Astrocyte of the spinal cord (primary cell): ENCODE results near the gene PPP1R14D.
A peak's percentile ranks its signal among the peaks of the same experiment; 100 is the strongest.

Experiments
- DNase-seq: peaks from one replicate; pipeline ENCODE4 v3.0.0; 2011; ENCODE audit warnings: low read depth, low spot score
- H3K4me3 ChIP-seq: 2 replicates; pipeline ENCODE4 v1.5.1; 2011; ENCODE audit warnings: low read depth, mild to moderate bottlenecking, low read length, moderate library complexity
- in situ Hi-C: cut with HindIII; loops from 2 replicates; pipeline ENCODE4 v1.10.0; 2017; ENCODE audit warnings: low sequenced_read_pairs
- TF ChIP-seq, protein P1 (sequence below): IDR thresholded peaks from 2 replicates; pipeline ENCODE4 v1.5.1; 2012; ENCODE audit warnings: low read depth, mild to moderate bottlenecking, low read length, inconsistent platforms

The PPP1R14D gene

DNA sequence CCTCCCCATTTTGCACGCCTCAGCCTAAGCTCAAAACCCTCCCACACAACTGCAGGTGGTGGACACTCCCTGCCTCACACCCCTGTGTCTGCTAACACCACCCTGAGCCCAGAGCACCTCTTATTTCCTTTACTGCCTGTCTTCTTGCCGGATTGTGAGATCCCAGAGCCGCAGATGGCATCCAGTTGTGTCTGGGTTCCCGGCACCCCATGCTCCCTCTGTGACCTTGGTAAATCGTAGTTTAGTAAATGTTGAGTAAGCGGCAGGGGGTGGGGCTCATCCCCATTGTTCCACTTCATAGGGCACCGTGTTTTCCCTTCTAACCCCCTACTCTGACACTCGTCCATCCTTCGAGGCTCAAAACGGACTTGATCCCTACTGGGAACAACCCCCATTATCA lies 30.2 kb upstream of the PPP1R14D start:
- in situ Hi-C loops: no loop called here
- no peak overlapping the region for H3K4me3 ChIP-seq
- DNase-seq: no peak
- TF ChIP-seq, protein P1, sequence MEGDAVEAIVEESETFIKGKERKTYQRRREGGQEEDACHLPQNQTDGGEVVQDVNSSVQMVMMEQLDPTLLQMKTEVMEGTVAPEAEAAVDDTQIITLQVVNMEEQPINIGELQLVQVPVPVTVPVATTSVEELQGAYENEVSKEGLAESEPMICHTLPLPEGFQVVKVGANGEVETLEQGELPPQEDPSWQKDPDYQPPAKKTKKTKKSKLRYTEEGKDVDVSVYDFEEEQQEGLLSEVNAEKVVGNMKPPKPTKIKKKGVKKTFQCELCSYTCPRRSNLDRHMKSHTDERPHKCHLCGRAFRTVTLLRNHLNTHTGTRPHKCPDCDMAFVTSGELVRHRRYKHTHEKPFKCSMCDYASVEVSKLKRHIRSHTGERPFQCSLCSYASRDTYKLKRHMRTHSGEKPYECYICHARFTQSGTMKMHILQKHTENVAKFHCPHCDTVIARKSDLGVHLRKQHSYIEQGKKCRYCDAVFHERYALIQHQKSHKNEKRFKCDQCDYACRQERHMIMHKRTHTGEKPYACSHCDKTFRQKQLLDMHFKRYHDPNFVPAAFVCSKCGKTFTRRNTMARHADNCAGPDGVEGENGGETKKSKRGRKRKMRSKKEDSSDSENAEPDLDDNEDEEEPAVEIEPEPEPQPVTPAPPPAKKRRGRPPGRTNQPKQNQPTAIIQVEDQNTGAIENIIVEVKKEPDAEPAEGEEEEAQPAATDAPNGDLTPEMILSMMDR: no peak

DNA sequence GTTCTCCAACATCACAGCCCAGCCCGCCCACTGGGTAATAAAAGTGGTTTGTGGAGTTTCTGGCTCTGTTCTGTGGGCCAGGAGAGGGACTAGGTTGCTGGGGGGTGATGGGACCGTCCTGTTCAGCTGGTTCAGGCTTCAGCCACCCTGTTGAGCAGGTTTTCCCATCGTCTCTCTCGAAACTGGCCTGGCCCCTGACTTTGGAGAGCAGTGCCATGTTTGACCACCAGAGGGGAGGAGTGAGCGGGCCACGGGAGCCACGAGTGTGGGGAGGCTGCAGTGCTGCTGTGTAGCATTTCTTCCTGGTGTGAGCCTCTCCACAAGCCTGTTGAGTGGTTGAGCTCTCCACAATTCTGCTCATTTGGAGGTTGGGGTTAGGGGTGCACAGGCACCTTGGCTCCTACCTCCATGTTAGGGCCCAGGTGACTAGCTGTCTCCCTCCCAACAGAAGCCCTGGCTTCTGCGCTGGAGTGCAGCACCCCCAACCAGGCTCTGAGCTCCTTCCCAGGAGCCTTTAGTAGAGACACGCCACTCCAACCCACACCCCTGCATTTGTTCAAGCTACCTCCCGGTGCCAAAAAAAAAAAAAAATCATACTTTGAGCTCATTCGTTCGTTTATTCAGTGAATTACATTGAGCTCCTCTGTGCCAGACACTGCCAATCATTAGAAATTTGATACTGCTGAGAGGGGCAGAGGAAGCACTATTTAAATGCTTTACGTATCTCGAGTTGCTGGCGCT lies 29.3 kb upstream of the PPP1R14D start:
- no peak overlapping the region for H3K4me3 ChIP-seq
- peak; percentile 53 for DNase-seq
- TF ChIP-seq, protein P1: peak; percentile 99
- in situ Hi-C loops: no loop called here

DNA sequence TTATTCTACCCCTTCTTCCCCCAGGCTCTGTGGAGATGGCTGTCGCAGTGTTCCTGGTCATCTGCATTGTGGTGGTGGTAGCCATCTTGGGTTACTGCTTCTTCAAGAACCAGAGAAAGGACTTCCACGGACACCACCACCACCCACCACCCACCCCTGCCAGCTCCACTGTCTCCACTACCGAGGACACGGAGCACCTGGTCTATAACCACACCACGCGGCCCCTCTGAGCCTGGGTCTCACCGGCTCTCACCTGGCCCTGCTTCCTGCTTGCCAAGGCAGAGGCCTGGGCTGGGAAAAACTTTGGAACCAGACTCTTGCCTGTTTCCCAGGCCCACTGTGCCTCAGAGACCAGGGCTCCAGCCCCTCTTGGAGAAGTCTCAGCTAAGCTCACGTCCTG lies 28.2 kb upstream of the PPP1R14D start:
- in situ Hi-C loops: no loop called here
- DNase-seq: no peak
- no peak overlapping the region for H3K4me3 ChIP-seq
- TF ChIP-seq, protein P1: no peak

GRCh38 chr15:40855706-40856234 lies 27.3 kb upstream of the PPP1R14D start:
- no peak for DNase-seq
- TF ChIP-seq, protein P1: no peak
- in situ Hi-C loops: no loop called here
- H3K4me3 ChIP-seq: no peak overlapping the region

GRCh38 chr15:40854161-40854560 lies 25.7 kb upstream of the PPP1R14D start:
- in situ Hi-C loops: no loop called here
- H3K4me3 ChIP-seq: no peak overlapping the region
- TF ChIP-seq, protein P1: no peak
- no peak for DNase-seq

GRCh38 chr15:40853241-40853890 lies 24.9 kb upstream of the PPP1R14D start:
- no peak for DNase-seq
- H3K4me3 ChIP-seq: no peak overlapping the region
- in situ Hi-C loops: no loop called here
- TF ChIP-seq, protein P1: no peak
